Ovary (tissue), 3 donors: ENCODE data around the gene DDN.

Experiments
- EP300 ChIP-seq: sonication (generic); formaldehyde crosslinking; IDR thresholded peaks from one replicate; pipeline ENCODE4 v1.6.1; 2017; ENCODE audit warnings: antibody characterized with exemption
- POLR2A ChIP-seq: fragments of 450-650 bp; IDR thresholded peaks from one replicate; pipeline ENCODE4 v1.6.1; 2017; ENCODE audit warnings: antibody characterized with exemption, mild to moderate bottlenecking, moderate library complexity
- TF ChIP-seq, protein P1 (sequence below), 3 donors: fragments of 450-650 bp in 2 of 3; fragments of 200-600 bp in 1 of 3; IDR thresholded peaks; one replicate each; pipeline versions ENCODE4 v1.5.1 to v1.8.0; 2016 to 2022; ENCODE audit warnings: antibody characterized with exemption in 3 of 3, mild to moderate bottlenecking in 1 of 3
- donor health status: DM: no; HTN: no; CAD: no.

GRCh38 chr12:48969160-48969771 lies 29.9 kb downstream of the DDN start:
- TF ChIP-seq EP300 (no peak), POLR2A (no peak)
- TF ChIP-seq, protein P1, sequence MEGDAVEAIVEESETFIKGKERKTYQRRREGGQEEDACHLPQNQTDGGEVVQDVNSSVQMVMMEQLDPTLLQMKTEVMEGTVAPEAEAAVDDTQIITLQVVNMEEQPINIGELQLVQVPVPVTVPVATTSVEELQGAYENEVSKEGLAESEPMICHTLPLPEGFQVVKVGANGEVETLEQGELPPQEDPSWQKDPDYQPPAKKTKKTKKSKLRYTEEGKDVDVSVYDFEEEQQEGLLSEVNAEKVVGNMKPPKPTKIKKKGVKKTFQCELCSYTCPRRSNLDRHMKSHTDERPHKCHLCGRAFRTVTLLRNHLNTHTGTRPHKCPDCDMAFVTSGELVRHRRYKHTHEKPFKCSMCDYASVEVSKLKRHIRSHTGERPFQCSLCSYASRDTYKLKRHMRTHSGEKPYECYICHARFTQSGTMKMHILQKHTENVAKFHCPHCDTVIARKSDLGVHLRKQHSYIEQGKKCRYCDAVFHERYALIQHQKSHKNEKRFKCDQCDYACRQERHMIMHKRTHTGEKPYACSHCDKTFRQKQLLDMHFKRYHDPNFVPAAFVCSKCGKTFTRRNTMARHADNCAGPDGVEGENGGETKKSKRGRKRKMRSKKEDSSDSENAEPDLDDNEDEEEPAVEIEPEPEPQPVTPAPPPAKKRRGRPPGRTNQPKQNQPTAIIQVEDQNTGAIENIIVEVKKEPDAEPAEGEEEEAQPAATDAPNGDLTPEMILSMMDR (IDR thresholded peaks at IDR 0.05) = no peak
